HG03095 (cell line): ENCODE data around the gene PTPRN2.

ENCODE experiments used
- ATAC-seq: cut with Tn5 transposase; IDR thresholded peaks from one replicate; pipeline ENCODE4 v1.9.1; 2021; ENCODE audit warnings: moderate library complexity; ENCODE audit not compliant: unreplicated experiment

PTPRN2 gene

GRCh38 chr7:157529768-157530560 is 1057.7 kb downstream of the PTPRN2 start:
- no peak for ATAC-seq

GRCh38 chr7:157528785-157529341 is 1058.8 kb downstream of the PTPRN2 start:
- ATAC-seq: no peak

- ATAC-seq: no peak
Measured at GRCh38 chr7:157527686-157528085, 1059.9 kb downstream of the PTPRN2 start.

- no peak for ATAC-seq
Measured at GRCh38 chr7:157526913-157527634, 1060.5 kb downstream of the PTPRN2 start.

GRCh38 chr7:157526005-157526912 is 1061.4 kb downstream of the PTPRN2 start:
- no peak for ATAC-seq

GRCh38 chr7:157525491-157525915 is 1062.1 kb downstream of the PTPRN2 start:
- ATAC-seq: no peak

GRCh38 chr7:157524731-157525130 is 1062.9 kb downstream of the PTPRN2 start:
- ATAC-seq: no peak

GRCh38 chr7:157523766-157524421 is 1063.7 kb downstream of the PTPRN2 start:
- no peak for ATAC-seq

GRCh38 chr7:157523371-157523765 is 1064.3 kb downstream of the PTPRN2 start:
- ATAC-seq: no peak

- ATAC-seq: no peak
Measured at GRCh38 chr7:157522954-157523353, 1064.7 kb downstream of the PTPRN2 start.

GRCh38 chr7:157522189-157522588 is 1065.4 kb downstream of the PTPRN2 start:
- ATAC-seq: no peak

- no peak for ATAC-seq
Measured at GRCh38 chr7:157521752-157522151, 1065.9 kb downstream of the PTPRN2 start.

- no peak for ATAC-seq
Measured at GRCh38 chr7:157521061-157521731, 1066.4 kb downstream of the PTPRN2 start.

- peak; percentile 93 for ATAC-seq
Measured at GRCh38 chr7:157520249-157520648, 1067.4 kb downstream of the PTPRN2 start.

GRCh38 chr7:157519798-157520244 is 1067.8 kb downstream of the PTPRN2 start:
- no peak for ATAC-seq

GRCh38 chr7:157519246-157519645 is 1068.4 kb downstream of the PTPRN2 start:
- no peak for ATAC-seq

- ATAC-seq: no peak
Measured at GRCh38 chr7:157518514-157519175, 1069.0 kb downstream of the PTPRN2 start.

- ATAC-seq: no peak
Measured at GRCh38 chr7:157517782-157518513, 1069.7 kb downstream of the PTPRN2 start.
